Mesenchymal stem cell (in vitro differentiated cells and primary cell): ENCODE measurements around the gene POLR2F.

Source experiments
- DNase-seq: peaks from one replicate; pipeline ENCODE4 v3.0.0-alpha.2; 2013
- H2AFZ ChIP-seq: one replicate; pipeline ENCODE4 v1.6.1; 2013; ENCODE audit warnings: low read depth, mild to moderate bottlenecking, control low read depth, inconsistent platforms, low read length, moderate library complexity
- H2AK5ac ChIP-seq: 2 replicates; pipeline ENCODE4 v1.6.1; 2013; ENCODE audit warnings: low read length, moderate library complexity, mild to moderate bottlenecking, inconsistent platforms; ENCODE audit not compliant: severe bottlenecking
- H2BK120ac ChIP-seq: one replicate; pipeline ENCODE4 v1.6.1; 2013; ENCODE audit warnings: low read depth, mild to moderate bottlenecking, inconsistent platforms, low read length, moderate library complexity
- H2BK12ac ChIP-seq, 2 experiments: one replicate each; pipeline ENCODE4 v1.6.1; 2013; ENCODE audit warnings: inconsistent platforms in 2 of 2, low read length in 2 of 2, mild to moderate bottlenecking in 2 of 2, moderate library complexity in 2 of 2, control low read depth in 1 of 2
- H2BK15ac ChIP-seq: one replicate; pipeline ENCODE4 v1.6.1; 2013; ENCODE audit warnings: mild to moderate bottlenecking, low read depth, inconsistent platforms; ENCODE audit not compliant: poor library complexity, severe bottlenecking
- H2BK5ac ChIP-seq: 2 replicates; pipeline ENCODE4 v1.6.1; 2013; ENCODE audit warnings: low read depth, mild to moderate bottlenecking, low read length, control low read depth, inconsistent platforms; ENCODE audit not compliant: poor library complexity, severe bottlenecking
- H3K14ac ChIP-seq, 2 experiments: one replicate each; pipeline ENCODE4 v1.6.1; 2013; ENCODE audit warnings: inconsistent platforms in 2 of 2, low read length in 2 of 2, control low read depth in 1 of 2, mild to moderate bottlenecking in 1 of 2, moderate library complexity in 1 of 2
- H3K18ac ChIP-seq, 2 experiments: one replicate each; pipeline ENCODE4 v1.6.1; 2013; ENCODE audit warnings: inconsistent platforms in 2 of 2, low read length in 2 of 2, control low read depth in 1 of 2, low read depth in 1 of 2, mild to moderate bottlenecking in 1 of 2
- H3K23ac ChIP-seq, 2 experiments: one replicate each; pipeline ENCODE4 v1.6.1; 2013; ENCODE audit warnings: inconsistent platforms in 2 of 2, low read length in 2 of 2, mild to moderate bottlenecking in 2 of 2, moderate library complexity in 2 of 2, control low read depth in 1 of 2
- H3K27ac ChIP-seq: 2 replicates; pipeline ENCODE4 v1.5.1; 2013; ENCODE audit warnings: mild to moderate bottlenecking, moderate library complexity, low read length, control low read depth, inconsistent platforms; ENCODE audit not compliant: poor library complexity, severe bottlenecking
- H3K27me3 ChIP-seq, 2 experiments: 2 replicates each; pipeline versions ENCODE4 v1.6.1 to v1.7.0; 2013; ENCODE audit warnings: low read length in 2 of 2, mild to moderate bottlenecking in 2 of 2, moderate library complexity in 2 of 2, control low read depth in 1 of 2, inconsistent platforms in 1 of 2; ENCODE audit not compliant: control insufficient read depth in 1 of 2, insufficient read depth in 1 of 2
- H3K36me3 ChIP-seq, 2 experiments: 2 replicates each; pipeline versions ENCODE4 v1.6.1 to v1.7.0; 2013; ENCODE audit warnings: low read length in 2 of 2, control low read depth in 1 of 2, inconsistent platforms in 1 of 2, low read depth in 1 of 2, mild to moderate bottlenecking in 1 of 2; ENCODE audit not compliant: insufficient read depth in 2 of 2, control insufficient read depth in 1 of 2
- H3K4ac ChIP-seq, 2 experiments: one replicate each; pipeline ENCODE4 v1.6.1; 2013; ENCODE audit warnings: inconsistent platforms in 2 of 2, low read length in 2 of 2, mild to moderate bottlenecking in 2 of 2, moderate library complexity in 2 of 2, control low read depth in 1 of 2, low read depth in 1 of 2
- H3K4me1 ChIP-seq: 2 replicates; pipeline ENCODE4 v1.6.1; 2013; ENCODE audit warnings: low read depth, low read length, control low read depth; ENCODE audit not compliant: control insufficient read depth, insufficient read depth
- H3K4me2 ChIP-seq: 2 replicates; pipeline ENCODE4 v1.6.1; 2013; ENCODE audit warnings: low read length, mild to moderate bottlenecking, inconsistent platforms; ENCODE audit not compliant: poor library complexity, severe bottlenecking
- H3K4me3 ChIP-seq, 2 experiments: 2 replicates each; pipeline versions ENCODE4 v1.5.1 to v1.7.0; 2013; ENCODE audit warnings: low read length in 2 of 2, mild to moderate bottlenecking in 2 of 2, control low read depth in 1 of 2, low read depth in 1 of 2; ENCODE audit not compliant: insufficient read depth in 1 of 2
- H3K79me1 ChIP-seq: replicated peaks from 2 replicates; pipeline ENCODE4 v1.6.1; 2013; ENCODE audit warnings: mild to moderate bottlenecking, control low read depth, low read length, inconsistent platforms; ENCODE audit not compliant: poor library complexity, severe bottlenecking
- H3K9ac ChIP-seq: 2 replicates; pipeline ENCODE4 v1.7.0; 2013; ENCODE audit warnings: mild to moderate bottlenecking, low read length, moderate library complexity
- H3K9me3 ChIP-seq: 2 replicates; pipeline ENCODE4 v1.7.0; 2013; ENCODE audit warnings: mild to moderate bottlenecking, low read length; ENCODE audit not compliant: control insufficient read depth
- H4K8ac ChIP-seq: one replicate; pipeline ENCODE4 v1.6.1; 2013; ENCODE audit warnings: inconsistent platforms, mild to moderate bottlenecking, low read length, moderate library complexity
- H4K91ac ChIP-seq: one replicate; pipeline ENCODE4 v1.6.1; 2013; ENCODE audit warnings: mild to moderate bottlenecking, low read length, inconsistent platforms
- WGBS: methylation state at CpG from one replicate; pipeline ENCODE4 v1.1.7; 2013; ENCODE audit warnings: mixed read lengths; 5-methylcytosine and 5-hydroxymethylcytosine counted together

POLR2F gene

GRCh38 chr22:37999236-37999635, 45.7 kb downstream of the POLR2F start:
- H3K27me3 ChIP-seq, result peaks cover 23 to 25% of the 10 kb centered on the region in 2 experiments
- H2AK5ac ChIP-seq, result no peak overlapping the region
- no peaks in the 10 kb centered on the region for H3K79me1 ChIP-seq
- H2BK12ac ChIP-seq, result no peak overlapping the region
- DNase-seq, result no peak
- H2BK5ac ChIP-seq, result no peak overlapping the region
- H3K9me3 ChIP-seq, result no peaks in the 10 kb centered on the region
- H3K4me1 ChIP-seq, result peaks cover 11% of the 10 kb centered on the region
- H2AFZ ChIP-seq, result no peak overlapping the region
- no peak overlapping the region for H3K14ac ChIP-seq
- H2BK120ac ChIP-seq, result no peak overlapping the region
- no peak overlapping the region for H3K23ac ChIP-seq
- no peak overlapping the region for H2BK15ac ChIP-seq
- no peak overlapping the region for H3K4me2 ChIP-seq
- 89% methylated on average over 9 of the region's 10 CpGs for WGBS
- no peak overlapping the region for H4K91ac ChIP-seq
- no peak overlapping the region for H3K9ac ChIP-seq
- no peak overlapping the region for H4K8ac ChIP-seq
- no peak overlapping the region for H3K4me3 ChIP-seq
- no peak overlapping the region for H3K18ac ChIP-seq
- H3K36me3 ChIP-seq, result no peaks in the 10 kb centered on the region
- H3K4ac ChIP-seq, result no peak overlapping the region
- H3K27ac ChIP-seq, result no peak overlapping the region

GRCh38 chr22:37999640-38000272, 46.3 kb downstream of the POLR2F start:
- H3K79me1 ChIP-seq, result no peaks in the 10 kb centered on the region
- H2AK5ac ChIP-seq, result no peak overlapping the region
- H2BK5ac ChIP-seq, result no peak overlapping the region
- H4K8ac ChIP-seq, result no peak overlapping the region
- H3K18ac ChIP-seq, result no peak overlapping the region
- H3K4me1 ChIP-seq, result peaks cover 11% of the 10 kb centered on the region
- no peak overlapping the region for H2BK120ac ChIP-seq
- no peak overlapping the region for H3K4ac ChIP-seq
- peaks cover 23 to 25% of the 10 kb centered on the region in 2 experiments for H3K27me3 ChIP-seq
- no peak overlapping the region for H3K9ac ChIP-seq
- H3K23ac ChIP-seq, result no peak overlapping the region
- no peak overlapping the region for H3K4me2 ChIP-seq
- 67% methylated on average over 16 of the region's 16 CpGs for WGBS
- no peak overlapping the region for H4K91ac ChIP-seq
- H3K36me3 ChIP-seq, result no peaks in the 10 kb centered on the region
- H3K27ac ChIP-seq, result no peak overlapping the region
- DNase-seq, result peak; percentile 61
- H2BK12ac ChIP-seq, result no peak overlapping the region
- H3K9me3 ChIP-seq, result no peaks in the 10 kb centered on the region
- H2BK15ac ChIP-seq, result no peak overlapping the region
- no peak overlapping the region for H2AFZ ChIP-seq
- no peak overlapping the region for H3K14ac ChIP-seq
- no peak overlapping the region for H3K4me3 ChIP-seq

- Histone ChIP-seq H3K36me3 (no peaks in the 10 kb centered on the region), H2BK15ac (no peak overlapping the region), H3K4me2 (no peak overlapping the region), H3K9me3 (no peaks in the 10 kb centered on the region), H2AK5ac (no peak overlapping the region), H4K91ac (no peak overlapping the region), H2BK120ac (no peak overlapping the region), H3K14ac (no peak overlapping the region), H3K79me1 (no peaks in the 10 kb centered on the region), H2BK12ac (no peak overlapping the region), H3K4me1 (peaks cover 2% of the 10 kb centered on the region), H3K27ac (no peak overlapping the region), H3K4me3 (no peak overlapping the region), H3K23ac (no peak overlapping the region), H2AFZ (no peak overlapping the region), H3K4ac (no peak overlapping the region), H4K8ac (no peak overlapping the region), H3K9ac (no peak overlapping the region), H3K27me3 (peaks cover 4 to 17% of the 10 kb centered on the region in 2 experiments), H2BK5ac (no peak overlapping the region), H3K18ac (no peak overlapping the region)
- DNase-seq, result no peak
- 86% methylated on average over 6 of the region's 6 CpGs for WGBS
Measured at GRCh38 chr22:38005943-38006342, 52.4 kb downstream of the POLR2F start.

GRCh38 chr22:38006906-38007305, 53.4 kb downstream of the POLR2F start:
- Histone ChIP-seq H3K4me2 (no peak overlapping the region), H4K8ac (no peak overlapping the region), H2AK5ac (no peak overlapping the region), H3K23ac (no peak overlapping the region), H2BK120ac (no peak overlapping the region), H3K4me1 (peaks cover 2% of the 10 kb centered on the region), H2AFZ (no peak overlapping the region), H2BK12ac (no peak overlapping the region), H3K14ac (no peak overlapping the region), H3K9ac (no peak overlapping the region), H3K79me1 (no peaks in the 10 kb centered on the region), H2BK15ac (peak overlapping the region; percentile 23), H3K4ac (peak overlapping the region in 1 of 2 experiments; percentile 71), H3K27ac (no peak overlapping the region), H4K91ac (peak overlapping the region; percentile 34), H3K27me3 (peaks cover 3 to 17% of the 10 kb centered on the region in 2 experiments), H2BK5ac (no peak overlapping the region), H3K36me3 (no peaks in the 10 kb centered on the region), H3K9me3 (no peaks in the 10 kb centered on the region), H3K4me3 (no peak overlapping the region), H3K18ac (no peak overlapping the region)
- WGBS, result 98% methylated on average over 3 of the region's 3 CpGs
- no peak for DNase-seq
